ENCODE measurements around the gene GZF1.
A peak's percentile ranks its signal among the peaks of the same experiment; 100 is the strongest.

DNA sequence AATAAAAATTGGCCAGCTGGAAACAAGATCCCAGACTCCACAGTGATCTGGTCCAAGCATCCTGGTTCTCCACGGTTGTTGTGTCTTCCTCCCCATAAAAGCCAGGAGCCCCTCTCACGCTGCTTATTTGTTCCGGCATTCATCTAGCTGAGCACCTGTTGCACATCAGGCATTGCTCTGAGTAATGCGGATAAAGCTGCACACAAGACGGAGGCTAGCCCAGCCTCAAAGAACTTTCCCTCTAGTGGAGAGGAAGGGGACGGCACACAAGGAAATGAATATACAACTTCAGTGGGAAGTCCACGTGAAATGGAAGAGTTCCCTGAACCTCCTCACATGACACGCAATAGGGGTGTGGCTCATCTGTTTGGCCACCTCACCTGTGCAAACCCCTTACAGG is 41.7 kb upstream of the GZF1 start:
- TF ChIP-seq, protein P1, sequence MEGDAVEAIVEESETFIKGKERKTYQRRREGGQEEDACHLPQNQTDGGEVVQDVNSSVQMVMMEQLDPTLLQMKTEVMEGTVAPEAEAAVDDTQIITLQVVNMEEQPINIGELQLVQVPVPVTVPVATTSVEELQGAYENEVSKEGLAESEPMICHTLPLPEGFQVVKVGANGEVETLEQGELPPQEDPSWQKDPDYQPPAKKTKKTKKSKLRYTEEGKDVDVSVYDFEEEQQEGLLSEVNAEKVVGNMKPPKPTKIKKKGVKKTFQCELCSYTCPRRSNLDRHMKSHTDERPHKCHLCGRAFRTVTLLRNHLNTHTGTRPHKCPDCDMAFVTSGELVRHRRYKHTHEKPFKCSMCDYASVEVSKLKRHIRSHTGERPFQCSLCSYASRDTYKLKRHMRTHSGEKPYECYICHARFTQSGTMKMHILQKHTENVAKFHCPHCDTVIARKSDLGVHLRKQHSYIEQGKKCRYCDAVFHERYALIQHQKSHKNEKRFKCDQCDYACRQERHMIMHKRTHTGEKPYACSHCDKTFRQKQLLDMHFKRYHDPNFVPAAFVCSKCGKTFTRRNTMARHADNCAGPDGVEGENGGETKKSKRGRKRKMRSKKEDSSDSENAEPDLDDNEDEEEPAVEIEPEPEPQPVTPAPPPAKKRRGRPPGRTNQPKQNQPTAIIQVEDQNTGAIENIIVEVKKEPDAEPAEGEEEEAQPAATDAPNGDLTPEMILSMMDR (IDR thresholded peaks at IDR 0.05 in 8 of 11, conservative IDR thresholded peaks at IDR 0.05 in 3 of 11) = peak in 5 of 11 experiments; percentile 5 to 41 (median 20)
- TF ChIP-seq POLR2AphosphoS5 (IDR thresholded peaks at IDR 0.05) = no peak
- no peak for TF ChIP-seq POLR2A (IDR thresholded peaks at IDR 0.05)
